Epidermal melanocyte (primary cell): ENCODE data around the gene NXN.
"Not testable (repeated sequence)": the region's sequence is repeated elsewhere in the genome, so short reads cannot be mapped to it uniquely, and the experiment has no call there.

Experiments used
- DNase-seq: peaks from one replicate; pipeline ENCODE4 v3.0.0; 2011; ENCODE audit warnings: low spot score; ENCODE audit not compliant: insufficient read length

The NXN gene

GRCh38 chr17:778096-778495 is 201.5 kb downstream of the NXN start:
- no peak for DNase-seq

- DNase-seq, result no peak
These were observed 205.3 kb downstream of the NXN start for GRCh38 chr17:774313-774584.

- no peak for DNase-seq
These were observed 205.9 kb downstream of the NXN start for GRCh38 chr17:773467-774312.

- no peak for DNase-seq
These were observed 206.6 kb downstream of the NXN start for GRCh38 chr17:773016-773415.

- no peak for DNase-seq
These were observed 212.5 kb downstream of the NXN start for GRCh38 chr17:767076-767475.

- no peak for DNase-seq
These were observed 219.2 kb downstream of the NXN start for GRCh38 chr17:760371-760770.

GRCh38 chr17:759964-760363 is 219.6 kb downstream of the NXN start:
- DNase-seq, result no peak

- DNase-seq, result not testable (repeated sequence)
These were observed 223.5 kb downstream of the NXN start for GRCh38 chr17:756010-756567.

GRCh38 chr17:755319-755961 is 224.1 kb downstream of the NXN start:
- not testable (repeated sequence) for DNase-seq

- no peak for DNase-seq
These were observed 226.2 kb downstream of the NXN start for GRCh38 chr17:753418-753817.

- no peak for DNase-seq
These were observed 226.9 kb downstream of the NXN start for GRCh38 chr17:752620-753219.

GRCh38 chr17:752002-752619 is 227.5 kb downstream of the NXN start, which contains the start of gene GEMIN4:
TSS of gene GEMIN4 (minus strand) at chr17:752264. CDS start at chr17:752142, 122 bp downstream.
- peak; percentile 84 for DNase-seq

- DNase-seq, result no peak
These were observed 228.1 kb downstream of the NXN start for GRCh38 chr17:751269-752001.

- no peak for DNase-seq
These were observed 229.0 kb downstream of the NXN start for GRCh38 chr17:750431-751037.

GRCh38 chr17:749359-749758 is 230.2 kb downstream of the NXN start:
- not testable (repeated sequence) for DNase-seq
